Endothelial cell (in vitro differentiated cells): ENCODE data around the gene FAM228B. TPM values are rescaled to one million over a fixed set of nuclear protein-coding genes. Genes with fewer than 3 reads are reported as not detected.

Experiments used
- DNase-seq: peaks from one replicate; pipeline ENCODE4 v3.0.0; 2021; ENCODE audit warnings: low spot score
- H3K27ac Mint-ChIP-seq: one replicate; pipeline ENCODE4 v1.8.0; 2021; ENCODE audit warnings: mixed read lengths, inconsistent platforms; ENCODE audit not compliant: unreplicated experiment
- H3K27me3 Mint-ChIP-seq: one replicate; pipeline ENCODE4 v1.8.0; 2021; ENCODE audit warnings: mild to moderate bottlenecking, moderate library complexity, mixed read lengths, inconsistent platforms; ENCODE audit not compliant: unreplicated experiment
- H3K36me3 Mint-ChIP-seq: one replicate; pipeline ENCODE4 v1.8.0; 2021; ENCODE audit warnings: mild to moderate bottlenecking, low read depth, mixed read lengths, inconsistent platforms; ENCODE audit not compliant: unreplicated experiment
- H3K4me1 Mint-ChIP-seq: one replicate; pipeline ENCODE4 v1.8.0; 2021; ENCODE audit warnings: mild to moderate bottlenecking, mixed read lengths, inconsistent platforms; ENCODE audit not compliant: unreplicated experiment
- H3K4me3 Mint-ChIP-seq: one replicate; pipeline ENCODE4 v1.8.0; 2021; ENCODE audit warnings: mild to moderate bottlenecking, mixed read lengths, inconsistent platforms; ENCODE audit not compliant: unreplicated experiment
- H3K9me3 Mint-ChIP-seq: one replicate; pipeline ENCODE4 v1.8.0; 2021; ENCODE audit warnings: mixed read lengths, inconsistent platforms; ENCODE audit not compliant: unreplicated experiment
- total RNA-seq: library from RNA; stranded (reverse); fragmentation: NEBNext Ultra II Directional; extraction: Animal tissue kit (Norgen Biotek cat#: 25700); gene quantifications from one replicate; pipeline ENCODE4 v1.2.1, GENCODE V29; 2021; ENCODE audit not compliant: unreplicated experiment
- TF ChIP-seq, protein P1 (sequence below): fragments of 200-600 bp; sonication (generic); IDR thresholded peaks from one replicate; pipeline ENCODE4 v1.5.0; 2021; ENCODE audit warnings: antibody characterized with exemption; ENCODE audit not compliant: unreplicated experiment

Gene FAM228B
- total RNA-seq, 1 donor from 2014 or later, result 21.3 TPM

DNA sequence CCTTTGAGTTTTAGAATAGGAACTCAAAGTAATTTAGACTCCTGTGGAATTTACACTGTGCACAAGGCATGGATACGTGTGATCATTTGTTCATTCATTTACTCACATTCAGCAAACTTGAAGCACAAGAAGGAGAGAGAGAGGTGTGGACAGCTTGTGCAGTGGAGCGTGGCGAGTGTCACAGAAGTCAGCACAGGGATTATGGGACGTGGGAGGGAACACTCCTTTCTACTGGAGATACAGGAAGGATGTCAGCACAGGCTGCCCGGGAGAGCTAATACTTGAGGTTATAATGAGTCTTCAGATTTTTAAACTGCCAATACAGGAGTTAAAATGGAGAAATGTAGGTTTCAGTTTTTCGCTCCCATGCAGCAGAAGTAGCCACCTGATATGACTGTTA is 58.6 kb downstream of the FAM228B start:
- TF ChIP-seq, protein P1, sequence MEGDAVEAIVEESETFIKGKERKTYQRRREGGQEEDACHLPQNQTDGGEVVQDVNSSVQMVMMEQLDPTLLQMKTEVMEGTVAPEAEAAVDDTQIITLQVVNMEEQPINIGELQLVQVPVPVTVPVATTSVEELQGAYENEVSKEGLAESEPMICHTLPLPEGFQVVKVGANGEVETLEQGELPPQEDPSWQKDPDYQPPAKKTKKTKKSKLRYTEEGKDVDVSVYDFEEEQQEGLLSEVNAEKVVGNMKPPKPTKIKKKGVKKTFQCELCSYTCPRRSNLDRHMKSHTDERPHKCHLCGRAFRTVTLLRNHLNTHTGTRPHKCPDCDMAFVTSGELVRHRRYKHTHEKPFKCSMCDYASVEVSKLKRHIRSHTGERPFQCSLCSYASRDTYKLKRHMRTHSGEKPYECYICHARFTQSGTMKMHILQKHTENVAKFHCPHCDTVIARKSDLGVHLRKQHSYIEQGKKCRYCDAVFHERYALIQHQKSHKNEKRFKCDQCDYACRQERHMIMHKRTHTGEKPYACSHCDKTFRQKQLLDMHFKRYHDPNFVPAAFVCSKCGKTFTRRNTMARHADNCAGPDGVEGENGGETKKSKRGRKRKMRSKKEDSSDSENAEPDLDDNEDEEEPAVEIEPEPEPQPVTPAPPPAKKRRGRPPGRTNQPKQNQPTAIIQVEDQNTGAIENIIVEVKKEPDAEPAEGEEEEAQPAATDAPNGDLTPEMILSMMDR, result no peak
- Mint-ChIP-seq H3K27ac (no peak overlapping the region), H3K4me1 (peaks cover 3% of the 10 kb centered on the region), H3K4me3 (no peak overlapping the region), H3K36me3 (no peaks in the 10 kb centered on the region), H3K27me3 (no peaks in the 10 kb centered on the region), H3K9me3 (no peaks in the 10 kb centered on the region)
- DNase-seq, result no peak

DNA sequence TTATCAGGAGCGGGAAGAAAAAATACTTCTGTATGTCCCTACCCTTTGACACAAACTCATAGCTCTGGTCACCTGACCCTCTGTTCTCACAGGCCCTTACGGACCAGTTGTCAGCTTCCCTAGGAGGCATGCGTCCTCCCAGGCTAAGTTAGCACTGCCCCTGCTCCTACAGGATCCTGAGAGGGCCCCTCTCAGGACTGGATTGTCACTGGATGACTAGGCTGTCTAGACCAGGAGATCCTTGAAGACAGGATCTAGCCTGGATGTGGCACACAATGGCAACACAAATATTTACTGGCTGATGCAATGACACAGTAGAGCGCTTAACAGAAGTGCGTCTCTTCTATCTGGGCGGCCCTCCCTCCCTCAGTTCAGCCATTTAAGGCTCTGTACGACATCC is 59.2 kb downstream of the FAM228B start:
- no peak overlapping the region for H3K4me3 Mint-ChIP-seq
- no peaks in the 10 kb centered on the region for H3K9me3 Mint-ChIP-seq
- H3K27ac Mint-ChIP-seq, result no peak overlapping the region
- H3K36me3 Mint-ChIP-seq, result no peaks in the 10 kb centered on the region
- DNase-seq, result no peak
- peaks cover 3% of the 10 kb centered on the region for H3K4me1 Mint-ChIP-seq
- H3K27me3 Mint-ChIP-seq, result no peaks in the 10 kb centered on the region
- TF ChIP-seq, protein P1, result no peak

DNA sequence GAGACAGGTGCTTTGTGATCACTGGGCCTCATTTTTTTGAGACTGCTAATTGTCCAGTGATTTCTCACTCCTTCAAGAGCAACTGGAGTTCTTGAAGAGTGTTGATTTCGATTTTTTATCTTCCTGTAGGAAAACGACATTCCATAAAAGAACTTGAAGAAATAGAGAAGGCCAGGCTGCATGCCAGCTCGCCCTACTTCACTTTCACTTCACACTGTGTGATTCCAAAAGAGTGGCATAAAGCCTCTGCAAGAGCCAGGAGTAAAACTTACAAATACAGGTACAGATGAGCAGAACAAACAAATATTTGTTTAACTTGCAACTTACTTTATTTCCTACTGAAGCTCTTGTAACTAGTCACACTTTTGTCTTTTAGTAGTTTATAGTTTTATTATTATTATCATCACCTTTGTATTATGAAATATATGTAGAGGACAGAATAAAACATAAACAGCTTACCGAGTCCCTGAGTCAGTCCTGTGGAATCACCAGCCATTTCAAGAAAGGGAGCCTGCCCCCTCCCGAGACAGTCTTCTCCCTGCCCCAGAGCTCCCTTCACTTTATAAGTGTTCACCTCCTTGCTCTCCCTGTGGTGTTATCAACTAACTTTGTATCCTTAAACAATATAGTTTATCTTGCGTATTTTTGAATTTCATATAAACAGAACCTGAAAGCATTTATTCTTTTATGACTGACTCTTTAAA is 60.2 kb downstream of the FAM228B start:
- TF ChIP-seq, protein P1, result no peak
- H3K4me1 Mint-ChIP-seq, result peaks cover 3% of the 10 kb centered on the region
- H3K27ac Mint-ChIP-seq, result no peak overlapping the region
- no peak overlapping the region for H3K4me3 Mint-ChIP-seq
- H3K27me3 Mint-ChIP-seq, result no peaks in the 10 kb centered on the region
- no peak for DNase-seq
- no peaks in the 10 kb centered on the region for H3K36me3 Mint-ChIP-seq
- no peaks in the 10 kb centered on the region for H3K9me3 Mint-ChIP-seq

DNA sequence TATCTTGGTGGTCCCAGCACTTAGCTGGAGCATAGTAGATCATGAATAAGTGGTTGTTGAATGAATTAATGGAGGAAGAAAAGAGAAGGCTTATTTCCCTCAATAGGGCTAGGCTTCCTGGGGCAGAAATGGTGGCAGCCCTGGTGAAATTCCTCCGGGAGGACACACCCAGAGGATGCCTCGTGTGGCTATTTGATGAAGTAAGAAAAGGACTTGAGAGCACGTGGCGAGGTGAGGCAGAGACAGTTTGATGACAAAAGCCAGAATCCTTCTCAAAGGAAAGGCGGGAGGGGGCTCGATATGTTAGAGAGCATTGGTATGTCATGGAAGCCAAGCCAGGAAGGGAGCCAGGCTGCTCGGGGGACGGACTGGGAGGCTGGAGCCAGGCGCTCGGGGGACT is 66.3 kb downstream of the FAM228B start:
- DNase-seq, result no peak

DNA sequence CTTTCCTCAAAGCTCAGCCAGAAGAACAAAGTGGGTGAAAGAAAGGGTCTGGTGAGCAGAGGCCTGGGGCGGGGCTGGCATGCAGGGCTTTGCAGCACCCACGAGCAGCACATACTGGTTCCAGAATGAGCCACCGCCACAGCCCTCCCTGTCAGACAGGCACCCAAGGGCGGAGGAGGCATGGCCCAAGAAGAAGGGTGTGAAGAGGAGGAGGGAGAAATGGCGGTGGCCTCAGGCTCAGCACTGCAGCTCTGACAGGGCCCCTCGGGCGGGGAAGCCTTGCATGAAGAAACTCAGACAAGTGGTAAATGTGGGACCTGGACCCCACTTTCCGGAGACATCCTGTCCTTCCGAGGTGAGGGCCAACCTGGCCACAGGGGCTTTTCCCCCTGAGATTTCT is 67.2 kb downstream of the FAM228B start:
- no peaks in the 10 kb centered on the region for H3K9me3 Mint-ChIP-seq

More for the DNA sequence above, 66.3 kb downstream of the FAM228B start:
- no peak overlapping the region for H3K27ac Mint-ChIP-seq
- TF ChIP-seq, protein P1, result no peak
- no peaks in the 10 kb centered on the region for H3K27me3 Mint-ChIP-seq
- no peaks in the 10 kb centered on the region for H3K36me3 Mint-ChIP-seq
- H3K9me3 Mint-ChIP-seq, result no peaks in the 10 kb centered on the region
- no peak overlapping the region for H3K4me3 Mint-ChIP-seq
- no peaks in the 10 kb centered on the region for H3K4me1 Mint-ChIP-seq

More for the DNA sequence above, 67.2 kb downstream of the FAM228B start:
- no peaks in the 10 kb centered on the region for H3K27me3 Mint-ChIP-seq
- no peak overlapping the region for H3K27ac Mint-ChIP-seq
- H3K36me3 Mint-ChIP-seq, result no peaks in the 10 kb centered on the region
- H3K4me3 Mint-ChIP-seq, result no peak overlapping the region
- H3K4me1 Mint-ChIP-seq, result no peaks in the 10 kb centered on the region
- TF ChIP-seq, protein P1, result no peak
- no peak for DNase-seq
